Measurements from ENCODE around the gene GRAMD1B. TPM values are rescaled to one million over a fixed set of nuclear protein-coding genes. Genes with fewer than 3 reads are reported as not detected.
A peak's percentile ranks its signal among the peaks of the same experiment; 100 is the strongest.
"Not testable (repeated sequence)": the region's sequence is repeated elsewhere in the genome, so short reads cannot be mapped to it uniquely, and the experiment has no call there.

GRAMD1B gene
- total and polyA plus RNA-seq, 2 donors from 2014 or later = 4.4 to 18.2 TPM

DNA sequence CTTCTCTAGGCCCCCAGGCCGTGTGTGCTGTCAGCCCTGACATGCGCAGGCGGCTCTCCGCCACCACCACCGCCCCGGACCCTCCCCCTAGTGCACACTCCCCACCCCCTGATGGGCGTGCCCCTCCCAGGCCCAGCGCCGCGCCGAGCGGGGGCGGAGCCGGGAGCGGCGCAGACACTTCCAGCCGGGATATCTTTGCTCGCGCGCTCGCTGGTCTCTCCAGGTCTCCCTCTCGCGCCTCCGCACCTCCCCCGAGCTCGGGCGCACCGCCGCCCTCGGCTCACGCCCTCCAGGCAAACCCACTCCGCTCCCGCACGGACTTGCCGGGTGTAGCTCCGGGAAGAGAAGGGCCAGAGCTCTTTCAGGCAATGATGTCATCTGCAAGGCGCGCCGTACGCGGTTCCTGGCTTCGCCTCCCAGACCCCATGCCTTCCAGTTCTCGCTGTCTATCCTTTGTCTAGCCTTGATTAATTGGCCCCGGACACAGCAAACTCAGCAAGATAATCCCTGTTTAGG lies 224.6 kb downstream of the GRAMD1B start, which contains the start of gene SCN3B:
Gene SCN3B, minus strand, starts transcription at position 59 of the 516 bp plus-strand sequence. CDS start 823 bp downstream, outside the sequence.
- H3K36me3 ChIP-seq (ENCODE audit: control insufficient read depth in 2 of 3, insufficient read depth in 3 of 3, low read length in 3 of 3) = no peaks in the 10 kb centered on the region
- peak within 1 kb of the TSS in 1 of 3 donors; percentile 22 for H3K9ac ChIP-seq (ENCODE audit: low read length in 3 of 3)
- H3K27ac ChIP-seq (ENCODE audit: low read depth in 2 of 2, low read length in 2 of 2) = peak within 1 kb of the TSS; percentile 68 to 83
- H3K4me1 ChIP-seq (ENCODE audit: control insufficient read depth in 2 of 3, insufficient read depth in 2 of 3, low read depth in 1 of 3, low read length in 3 of 3) = peaks cover 0 to 6% (median 0%) of the 10 kb centered on the region in 3 donors
- H3K9me3 ChIP-seq (ENCODE audit: control insufficient read depth in 2 of 3, insufficient read depth in 1 of 3, low read length in 3 of 3) = no peaks in the 10 kb centered on the region
- peak; percentile 88 to 93 (median 92) for DNase-seq
- peak within 1 kb of the TSS; percentile 51 to 76 (median 69) for H3K4me3 ChIP-seq (ENCODE audit: low read length in 3 of 3)
- H3K27me3 ChIP-seq (ENCODE audit: control insufficient read depth, insufficient read depth, low read length) = peaks cover 13% of the 10 kb centered on the region
- FAIRE-seq = no peak
- TF ChIP-seq, protein P1, sequence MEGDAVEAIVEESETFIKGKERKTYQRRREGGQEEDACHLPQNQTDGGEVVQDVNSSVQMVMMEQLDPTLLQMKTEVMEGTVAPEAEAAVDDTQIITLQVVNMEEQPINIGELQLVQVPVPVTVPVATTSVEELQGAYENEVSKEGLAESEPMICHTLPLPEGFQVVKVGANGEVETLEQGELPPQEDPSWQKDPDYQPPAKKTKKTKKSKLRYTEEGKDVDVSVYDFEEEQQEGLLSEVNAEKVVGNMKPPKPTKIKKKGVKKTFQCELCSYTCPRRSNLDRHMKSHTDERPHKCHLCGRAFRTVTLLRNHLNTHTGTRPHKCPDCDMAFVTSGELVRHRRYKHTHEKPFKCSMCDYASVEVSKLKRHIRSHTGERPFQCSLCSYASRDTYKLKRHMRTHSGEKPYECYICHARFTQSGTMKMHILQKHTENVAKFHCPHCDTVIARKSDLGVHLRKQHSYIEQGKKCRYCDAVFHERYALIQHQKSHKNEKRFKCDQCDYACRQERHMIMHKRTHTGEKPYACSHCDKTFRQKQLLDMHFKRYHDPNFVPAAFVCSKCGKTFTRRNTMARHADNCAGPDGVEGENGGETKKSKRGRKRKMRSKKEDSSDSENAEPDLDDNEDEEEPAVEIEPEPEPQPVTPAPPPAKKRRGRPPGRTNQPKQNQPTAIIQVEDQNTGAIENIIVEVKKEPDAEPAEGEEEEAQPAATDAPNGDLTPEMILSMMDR (IDR thresholded peaks at IDR 0.05; ENCODE audit: borderline replicate concordance, extremely low read depth, insufficient read depth) = no peak
- intact Hi-C loops (cut with DNase I) = no loop called here

DNA sequence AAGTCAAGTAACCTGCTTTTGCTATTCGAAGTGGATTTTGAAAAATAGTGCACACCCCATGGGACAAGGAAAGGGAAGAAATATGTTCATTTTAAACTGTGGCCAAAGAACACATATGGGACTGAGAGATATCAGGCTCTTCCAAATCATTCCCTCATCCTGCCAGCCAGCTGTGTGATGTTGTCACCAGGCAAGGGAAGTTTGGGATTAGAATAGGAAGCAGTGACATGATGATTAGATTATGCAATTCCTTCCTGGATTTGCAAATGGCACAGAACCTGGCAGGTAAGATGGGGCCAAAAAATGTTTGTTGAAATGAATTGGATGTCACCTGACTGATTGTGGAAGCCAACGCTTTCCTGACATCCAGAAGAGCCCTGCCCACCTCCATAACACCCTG lies 229.2 kb downstream of the GRAMD1B start:
- no peak overlapping the region for H3K4me3 ChIP-seq (ENCODE audit: low read length in 3 of 3)
- no peak for FAIRE-seq
- no peak for DNase-seq
- H3K9me3 ChIP-seq (ENCODE audit: control insufficient read depth in 2 of 3, insufficient read depth in 1 of 3, low read length in 3 of 3) = no peaks in the 10 kb centered on the region
- peaks cover 0 to 4% (median 0%) of the 10 kb centered on the region in 3 donors for H3K4me1 ChIP-seq (ENCODE audit: control insufficient read depth in 2 of 3, insufficient read depth in 2 of 3, low read depth in 1 of 3, low read length in 3 of 3)
- H3K27ac ChIP-seq (ENCODE audit: low read depth in 2 of 2, low read length in 2 of 2) = no peak overlapping the region
- TF ChIP-seq, protein P1 (IDR thresholded peaks at IDR 0.05; ENCODE audit: borderline replicate concordance, extremely low read depth, insufficient read depth) = no peak
- intact Hi-C loops (cut with DNase I) = no loop called here
- H3K36me3 ChIP-seq (ENCODE audit: control insufficient read depth in 2 of 3, insufficient read depth in 3 of 3, low read length in 3 of 3) = no peaks in the 10 kb centered on the region
- H3K27me3 ChIP-seq (ENCODE audit: control insufficient read depth, insufficient read depth, low read length) = no peaks in the 10 kb centered on the region
- H3K9ac ChIP-seq (ENCODE audit: low read length in 3 of 3) = no peak overlapping the region

DNA sequence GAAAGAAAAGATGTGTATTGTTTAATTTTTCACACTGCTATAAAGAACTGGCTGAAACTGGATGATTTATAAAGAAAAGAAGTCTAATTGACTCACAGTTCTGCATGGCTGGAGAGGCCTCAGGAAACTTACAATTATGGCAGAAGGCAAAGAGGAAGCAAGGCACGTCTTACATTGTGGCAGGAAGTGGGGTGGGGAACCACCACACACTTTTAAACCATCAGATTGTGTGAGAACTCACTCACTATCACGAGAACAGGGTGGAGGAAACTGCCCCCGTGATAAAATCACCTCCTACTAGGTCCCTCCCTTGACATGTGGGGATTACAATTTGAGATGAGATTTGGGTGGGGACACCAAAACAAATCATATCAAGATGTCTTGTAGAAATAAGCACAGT lies 229.9 kb downstream of the GRAMD1B start:
- H3K4me3 ChIP-seq (ENCODE audit: low read length in 3 of 3); H3K36me3 ChIP-seq (ENCODE audit: control insufficient read depth in 2 of 3, insufficient read depth in 3 of 3, low read length in 3 of 3); DNase-seq; H3K27me3 ChIP-seq (ENCODE audit: control insufficient read depth, insufficient read depth, low read length); intact Hi-C loops (cut with DNase I); H3K9ac ChIP-seq (ENCODE audit: low read length in 3 of 3); H3K27ac ChIP-seq (ENCODE audit: low read depth in 2 of 2, low read length in 2 of 2); H3K9me3 ChIP-seq (ENCODE audit: control insufficient read depth in 2 of 3, insufficient read depth in 1 of 3, low read length in 3 of 3); H3K4me1 ChIP-seq (ENCODE audit: control insufficient read depth in 2 of 3, insufficient read depth in 2 of 3, low read depth in 1 of 3, low read length in 3 of 3); FAIRE-seq: not testable (repeated sequence)

DNA sequence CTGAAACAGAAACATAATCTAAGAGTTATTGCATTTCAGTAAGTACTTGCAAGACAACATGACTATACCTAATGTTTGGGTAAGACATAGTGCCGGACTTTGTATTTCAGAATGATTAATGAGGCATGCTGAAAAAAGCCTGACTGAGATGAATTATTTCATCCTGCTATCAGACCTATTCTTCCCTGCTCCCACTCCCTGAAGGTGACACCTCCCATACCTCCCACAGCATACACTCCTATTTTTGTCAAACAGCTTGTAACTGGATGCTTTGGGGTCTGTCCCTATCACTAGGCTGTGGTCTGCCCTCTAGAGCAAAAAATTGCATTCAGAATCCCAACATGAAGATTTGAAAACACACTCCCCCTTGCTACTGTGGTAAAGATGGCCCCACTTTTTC lies 235.2 kb downstream of the GRAMD1B start:
- TF ChIP-seq, protein P1 (IDR thresholded peaks at IDR 0.05; ENCODE audit: borderline replicate concordance, extremely low read depth, insufficient read depth) = no peak
- Histone ChIP-seq H3K27me3 (ENCODE audit: control insufficient read depth, insufficient read depth, low read length) (no peaks in the 10 kb centered on the region), H3K36me3 (ENCODE audit: control insufficient read depth in 2 of 3, insufficient read depth in 3 of 3, low read length in 3 of 3) (no peaks in the 10 kb centered on the region), H3K9me3 (ENCODE audit: control insufficient read depth in 2 of 3, insufficient read depth in 1 of 3, low read length in 3 of 3) (no peaks in the 10 kb centered on the region), H3K4me1 (ENCODE audit: control insufficient read depth in 2 of 3, insufficient read depth in 2 of 3, low read depth in 1 of 3, low read length in 3 of 3) (no peaks in the 10 kb centered on the region), H3K4me3 (ENCODE audit: low read length in 3 of 3) (no peak overlapping the region), H3K27ac (ENCODE audit: low read depth in 2 of 2, low read length in 2 of 2) (no peak overlapping the region), H3K9ac (ENCODE audit: low read length in 3 of 3) (no peak overlapping the region)
- DNase-seq (peak in 3 of 5 donors; percentile 60 to 84 (median 67)), FAIRE-seq (no peak)
- intact Hi-C loops (cut with DNase I) = no loop called here

All from kidney (tissue), 14 donors.